GM18858 (cell line): ENCODE results near the gene IGSF9B.
A peak's percentile ranks its signal among the peaks of the same experiment; 100 is the strongest.

Source experiments
- ATAC-seq: cut with Tn5 transposase; IDR thresholded peaks from one replicate; pipeline ENCODE4 v1.9.1; 2021; ENCODE audit not compliant: unreplicated experiment

The IGSF9B gene

GRCh38 chr11:133938166-133938565 is 18.6 kb downstream of the IGSF9B start:
- ATAC-seq, result no peak

GRCh38 chr11:133937468-133937867 is 19.3 kb downstream of the IGSF9B start:
- no peak for ATAC-seq

- no peak for ATAC-seq
Observed at GRCh38 chr11:133937015-133937414, 19.8 kb downstream of the IGSF9B start.

GRCh38 chr11:133936592-133936991 is 20.2 kb downstream of the IGSF9B start:
- no peak for ATAC-seq

GRCh38 chr11:133936136-133936535 is 20.6 kb downstream of the IGSF9B start:
- ATAC-seq, result no peak

- no peak for ATAC-seq
Observed at GRCh38 chr11:133935551-133935910, 21.2 kb downstream of the IGSF9B start.

GRCh38 chr11:133934599-133935550 is 21.9 kb downstream of the IGSF9B start:
- ATAC-seq, result no peak

- ATAC-seq, result no peak
Observed at GRCh38 chr11:133934096-133934495, 22.7 kb downstream of the IGSF9B start.

GRCh38 chr11:133931449-133932060 is 25.2 kb downstream of the IGSF9B start:
- no peak for ATAC-seq

GRCh38 chr11:133930767-133931448 is 25.9 kb downstream of the IGSF9B start:
- ATAC-seq, result no peak

GRCh38 chr11:133930053-133930766 is 26.6 kb downstream of the IGSF9B start:
- no peak for ATAC-seq

GRCh38 chr11:133929401-133930052 is 27.2 kb downstream of the IGSF9B start:
- no peak for ATAC-seq

GRCh38 chr11:133928628-133929059 is 28.1 kb downstream of the IGSF9B start:
- ATAC-seq, result no peak

- peak; percentile 62 for ATAC-seq
Observed at GRCh38 chr11:133927690-133928627, 28.8 kb downstream of the IGSF9B start.

GRCh38 chr11:133926466-133927246 is 30.1 kb downstream of the IGSF9B start:
- no peak for ATAC-seq

- no peak for ATAC-seq
Observed at GRCh38 chr11:133925756-133926155, 31.0 kb downstream of the IGSF9B start.

- ATAC-seq, result no peak
Observed at GRCh38 chr11:133924661-133925060, 32.1 kb downstream of the IGSF9B start.

- ATAC-seq, result no peak
Observed at GRCh38 chr11:133922078-133922870, 34.5 kb downstream of the IGSF9B start.
